ENCODE data around the gene DGKG. TPM values are rescaled to one million over a fixed set of nuclear protein-coding genes. Genes with fewer than 3 reads are reported as not detected.

DGKG gene
- total RNA-seq, 2 experiments from 2014 or later = not detected

DNA sequence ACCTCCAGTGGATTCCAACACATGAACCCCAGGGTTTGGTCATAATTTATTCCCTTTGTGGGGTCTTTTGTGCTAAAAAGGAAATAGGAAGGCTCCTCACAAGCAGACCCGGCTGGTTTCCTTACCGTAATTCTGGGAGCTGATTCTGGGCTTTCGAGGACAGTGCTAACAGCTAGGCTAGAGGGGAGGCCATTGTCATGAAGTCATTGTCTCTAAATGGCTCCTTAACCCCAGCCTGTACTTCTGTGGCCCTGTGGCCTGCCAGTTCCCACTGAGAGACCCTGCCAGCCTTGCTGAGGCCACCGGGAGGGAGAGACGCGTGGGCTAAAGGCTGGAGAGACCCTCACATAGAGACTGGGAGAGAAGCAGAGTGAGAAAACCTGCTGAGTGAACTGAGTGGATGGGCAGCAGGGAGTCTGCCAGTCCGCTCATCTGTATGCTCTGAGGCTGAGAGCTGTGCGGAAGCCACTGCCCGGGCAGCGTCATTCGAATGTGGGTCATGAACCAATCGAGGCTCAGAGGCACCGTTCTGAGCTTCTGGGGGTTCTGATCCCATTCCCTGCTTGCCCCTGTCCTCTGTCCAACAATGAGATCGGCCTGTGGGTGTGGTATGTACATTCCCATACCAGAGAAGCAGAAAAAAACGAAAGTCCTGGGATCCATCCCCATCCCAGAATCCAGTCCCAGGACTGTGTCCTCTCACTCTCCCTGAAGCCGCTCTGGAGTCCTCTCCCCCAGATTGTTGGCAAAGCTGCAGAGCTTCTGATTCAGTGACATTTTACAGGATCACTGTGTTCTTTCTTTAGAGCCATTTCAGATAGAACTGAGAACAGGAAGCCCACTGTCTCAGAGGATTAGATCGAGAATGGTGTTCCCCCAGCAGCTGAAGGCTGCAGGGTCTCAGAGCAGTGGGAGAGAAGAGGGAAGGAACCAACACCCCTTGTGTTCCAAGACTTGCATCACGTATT lies 21.3 kb upstream of the DGKG start:
- no peaks in the 10 kb centered on the region for H3K9me3 ChIP-seq (ENCODE audit: control insufficient read depth in 1 of 2, insufficient read depth in 1 of 2, low read length in 2 of 2)
- H3K27me3 ChIP-seq (ENCODE audit: control insufficient read depth in 1 of 2, insufficient read depth in 2 of 2, low read length in 2 of 2) = peaks cover 0 to 4% of the 10 kb centered on the region in 2 experiments
- H3K4me3 ChIP-seq (ENCODE audit: low read length) = no peak overlapping the region
- DNase-seq (no peak), ATAC-seq (ENCODE audit: poor library complexity) (no peak)
- H3K9me3 Mint-ChIP-seq = peaks cover 3% of the 10 kb centered on the region
- TF ChIP-seq, protein P1, sequence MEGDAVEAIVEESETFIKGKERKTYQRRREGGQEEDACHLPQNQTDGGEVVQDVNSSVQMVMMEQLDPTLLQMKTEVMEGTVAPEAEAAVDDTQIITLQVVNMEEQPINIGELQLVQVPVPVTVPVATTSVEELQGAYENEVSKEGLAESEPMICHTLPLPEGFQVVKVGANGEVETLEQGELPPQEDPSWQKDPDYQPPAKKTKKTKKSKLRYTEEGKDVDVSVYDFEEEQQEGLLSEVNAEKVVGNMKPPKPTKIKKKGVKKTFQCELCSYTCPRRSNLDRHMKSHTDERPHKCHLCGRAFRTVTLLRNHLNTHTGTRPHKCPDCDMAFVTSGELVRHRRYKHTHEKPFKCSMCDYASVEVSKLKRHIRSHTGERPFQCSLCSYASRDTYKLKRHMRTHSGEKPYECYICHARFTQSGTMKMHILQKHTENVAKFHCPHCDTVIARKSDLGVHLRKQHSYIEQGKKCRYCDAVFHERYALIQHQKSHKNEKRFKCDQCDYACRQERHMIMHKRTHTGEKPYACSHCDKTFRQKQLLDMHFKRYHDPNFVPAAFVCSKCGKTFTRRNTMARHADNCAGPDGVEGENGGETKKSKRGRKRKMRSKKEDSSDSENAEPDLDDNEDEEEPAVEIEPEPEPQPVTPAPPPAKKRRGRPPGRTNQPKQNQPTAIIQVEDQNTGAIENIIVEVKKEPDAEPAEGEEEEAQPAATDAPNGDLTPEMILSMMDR (IDR thresholded peaks at IDR 0.05) = no peak
- no peaks in the 10 kb centered on the region for H3K4me1 ChIP-seq (ENCODE audit: insufficient read depth, low read length)
- H3K4me1 Mint-ChIP-seq (ENCODE audit: low read depth) = no peaks in the 10 kb centered on the region
- H3K27ac ChIP-seq (ENCODE audit: low read depth in 1 of 2, low read length in 2 of 2) = no peak overlapping the region
- intact Hi-C loops (cut with DNase I, micrococcal nuclease) = no loop called here
- ChIA-PET POLR2A (no interaction called here), CTCF (no interaction called here)
- no peak overlapping the region for H3K4me3 Mint-ChIP-seq
- no peaks in the 10 kb centered on the region for H3K27me3 Mint-ChIP-seq
- H3K27ac Mint-ChIP-seq = no peak overlapping the region
- H3K36me3 ChIP-seq (ENCODE audit: insufficient read depth, low read length) = no peaks in the 10 kb centered on the region
- no peaks in the 10 kb centered on the region for H3K36me3 Mint-ChIP-seq (ENCODE audit: low read depth)

DNA sequence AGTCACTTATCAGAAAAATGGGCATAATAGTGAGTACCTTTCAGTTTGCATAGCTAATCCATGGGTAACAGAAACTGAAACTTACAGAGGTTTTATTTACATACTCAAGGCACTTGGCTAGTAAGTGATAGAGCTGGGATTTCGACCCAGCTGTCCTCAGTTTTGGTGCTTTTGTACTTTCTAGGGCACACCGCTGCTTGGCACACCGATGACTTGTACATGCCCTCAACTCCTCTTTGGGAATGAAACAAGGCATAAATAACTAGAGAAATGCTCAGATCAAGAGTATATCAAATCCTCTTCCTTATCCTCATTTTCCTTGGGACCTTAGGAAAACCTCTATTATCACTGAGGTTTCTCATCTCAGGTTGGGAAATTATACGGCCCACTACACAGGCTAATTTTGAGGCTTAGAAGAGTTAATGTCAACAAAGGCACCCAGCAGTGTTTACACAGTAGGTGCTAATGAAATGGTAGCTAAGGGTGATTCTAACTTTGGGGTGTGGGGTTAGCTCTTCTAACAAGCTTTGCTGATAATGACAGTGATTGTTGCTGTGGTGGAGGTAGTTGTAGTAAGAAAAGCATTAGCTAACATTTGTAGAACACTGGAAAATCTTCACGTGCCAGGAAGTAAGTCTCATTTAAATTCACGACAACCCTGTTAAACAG lies 20.3 kb upstream of the DGKG start:
- no peaks in the 10 kb centered on the region for H3K36me3 Mint-ChIP-seq (ENCODE audit: low read depth)
- no peak for DNase-seq
- no peak for ATAC-seq (ENCODE audit: poor library complexity)
- H3K27me3 Mint-ChIP-seq = no peaks in the 10 kb centered on the region
- ChIA-PET POLR2A (no interaction called here), CTCF (no interaction called here)
- intact Hi-C loops (cut with DNase I, micrococcal nuclease) = no loop called here
- H3K27ac Mint-ChIP-seq = no peak overlapping the region
- no peak overlapping the region for H3K27ac ChIP-seq (ENCODE audit: low read depth in 1 of 2, low read length in 2 of 2)
- no peaks in the 10 kb centered on the region for H3K9me3 ChIP-seq (ENCODE audit: control insufficient read depth in 1 of 2, insufficient read depth in 1 of 2, low read length in 2 of 2)
- H3K9me3 Mint-ChIP-seq = peaks cover 5% of the 10 kb centered on the region
- no peak overlapping the region for H3K4me3 ChIP-seq (ENCODE audit: low read length)
- H3K4me3 Mint-ChIP-seq = no peak overlapping the region
- H3K4me1 ChIP-seq (ENCODE audit: insufficient read depth, low read length) = no peaks in the 10 kb centered on the region
- H3K27me3 ChIP-seq (ENCODE audit: control insufficient read depth in 1 of 2, insufficient read depth in 2 of 2, low read length in 2 of 2) = peaks cover 0 to 7% of the 10 kb centered on the region in 2 experiments
- H3K4me1 Mint-ChIP-seq (ENCODE audit: low read depth) = no peaks in the 10 kb centered on the region
- no peaks in the 10 kb centered on the region for H3K36me3 ChIP-seq (ENCODE audit: insufficient read depth, low read length)
- TF ChIP-seq, protein P1 (IDR thresholded peaks at IDR 0.05) = no peak

DNA sequence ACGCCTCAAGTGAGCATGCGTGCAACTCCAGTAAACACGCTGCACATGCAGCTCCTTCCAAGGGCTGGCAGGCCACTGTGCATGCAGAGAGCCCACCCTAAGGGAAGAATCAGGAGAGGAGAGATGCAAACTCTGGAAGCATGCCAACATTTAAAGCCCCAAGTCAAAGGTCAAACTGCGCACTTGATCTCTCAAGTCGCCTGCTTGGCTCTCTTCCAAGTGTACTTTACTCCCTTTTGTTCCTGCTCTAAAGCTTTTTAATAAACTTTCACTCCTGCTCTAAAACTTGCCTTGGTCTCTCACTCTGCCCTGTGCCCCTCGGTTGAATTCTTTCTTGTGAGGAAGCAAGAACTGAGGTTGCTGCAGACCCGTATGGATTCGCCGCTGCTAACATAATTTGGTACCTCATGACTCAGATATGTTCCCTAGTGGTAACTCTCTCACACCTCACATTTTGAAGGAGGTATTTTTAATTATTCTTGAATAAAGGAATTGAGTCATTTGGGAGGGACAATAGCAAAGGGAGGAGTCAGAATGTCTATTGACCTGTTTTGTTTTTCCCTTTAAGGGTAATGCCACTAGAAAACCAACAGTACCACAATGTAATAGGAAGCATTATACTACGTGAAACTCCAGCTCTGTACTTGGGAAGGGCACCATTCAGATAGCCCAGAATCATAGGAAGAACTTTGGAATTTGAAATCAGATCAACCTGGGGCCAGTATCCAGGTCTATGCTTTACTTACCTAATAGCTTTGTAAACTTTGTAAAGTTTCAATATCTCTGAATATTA lies 19.6 kb upstream of the DGKG start:
- intact Hi-C loops (cut with DNase I, micrococcal nuclease) = no loop called here
- no peaks in the 10 kb centered on the region for H3K36me3 ChIP-seq (ENCODE audit: insufficient read depth, low read length)
- DNase-seq = no peak
- Mint-ChIP-seq H3K9me3 (peaks cover 5% of the 10 kb centered on the region), H3K27me3 (peaks cover under 1% of the 10 kb centered on the region), H3K27ac (no peak overlapping the region), H3K36me3 (ENCODE audit: low read depth) (no peaks in the 10 kb centered on the region), H3K4me1 (ENCODE audit: low read depth) (no peaks in the 10 kb centered on the region), H3K4me3 (no peak overlapping the region)
- CTCF ChIA-PET = no interaction called here
- H3K27ac ChIP-seq (ENCODE audit: low read depth in 1 of 2, low read length in 2 of 2) = no peak overlapping the region
- peaks cover 0 to 7% of the 10 kb centered on the region in 2 experiments for H3K27me3 ChIP-seq (ENCODE audit: control insufficient read depth in 1 of 2, insufficient read depth in 2 of 2, low read length in 2 of 2)
- H3K4me1 ChIP-seq (ENCODE audit: insufficient read depth, low read length) = no peaks in the 10 kb centered on the region
- TF ChIP-seq, protein P1 (IDR thresholded peaks at IDR 0.05) = no peak
- ATAC-seq (ENCODE audit: poor library complexity) = no peak
- H3K4me3 ChIP-seq (ENCODE audit: low read length) = no peak overlapping the region
- no peaks in the 10 kb centered on the region for H3K9me3 ChIP-seq (ENCODE audit: control insufficient read depth in 1 of 2, insufficient read depth in 1 of 2, low read length in 2 of 2)
- POLR2A ChIA-PET = no interaction called here
